Stimulated activated CD8-positive, alpha-beta memory T cell treated with anti-CD3 and anti-CD28 coated beads, Interleukin-4, amount 100 ng/mL, for 4 hours (primary cell): ENCODE data around the gene ARL13A.
"Not testable (repeated sequence)": the region's sequence is repeated elsewhere in the genome, so short reads cannot be mapped to it uniquely, and the experiment has no call there.

Experiments
- DNase-seq, 2 donors: peaks; one replicate each; pipeline ENCODE4 v3.0.0-alpha.2; 2020; ENCODE audit warnings: low read depth in 2 of 2, low spot score in 1 of 2

The ARL13A gene

DNA sequence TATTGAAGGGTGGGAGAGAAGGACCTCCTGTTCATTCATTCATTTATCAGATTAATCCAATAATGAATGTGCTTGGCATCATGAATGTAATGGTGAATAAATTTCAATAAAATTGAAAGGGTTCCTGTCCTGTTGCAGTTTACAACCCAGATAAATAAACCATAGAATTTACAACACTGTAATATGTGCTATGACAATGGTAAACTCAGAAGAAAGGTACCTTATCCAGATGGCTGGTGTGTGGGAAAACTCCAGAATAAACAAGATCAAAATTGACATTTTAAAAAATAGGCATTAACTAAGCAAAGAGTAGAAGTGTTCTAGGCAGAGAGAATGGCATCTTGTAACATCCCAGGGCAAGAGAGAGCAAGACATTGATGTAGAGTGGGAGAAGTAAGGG, 15.3 kb downstream of the ARL13A start:
- no peak for DNase-seq

DNA sequence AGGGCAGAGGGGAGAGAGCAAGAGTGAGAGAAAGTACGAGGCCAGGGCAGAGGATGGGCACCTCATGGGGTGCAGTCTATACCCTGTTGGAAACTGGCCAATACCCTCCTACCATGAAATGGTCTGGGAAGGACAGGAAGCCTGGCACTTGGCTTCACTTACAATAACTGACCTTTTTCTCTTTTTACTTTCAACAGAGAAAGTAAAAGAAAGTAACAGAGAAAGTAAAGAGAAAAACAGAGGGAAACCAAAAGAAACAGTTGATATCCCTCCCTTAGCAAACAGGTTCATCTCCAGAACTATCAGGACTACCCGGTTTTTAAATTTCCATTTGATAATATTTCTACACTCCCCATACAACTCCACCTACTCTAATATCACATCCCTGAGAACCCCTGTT, 20.6 kb downstream of the ARL13A start:
- no peak for DNase-seq

DNA sequence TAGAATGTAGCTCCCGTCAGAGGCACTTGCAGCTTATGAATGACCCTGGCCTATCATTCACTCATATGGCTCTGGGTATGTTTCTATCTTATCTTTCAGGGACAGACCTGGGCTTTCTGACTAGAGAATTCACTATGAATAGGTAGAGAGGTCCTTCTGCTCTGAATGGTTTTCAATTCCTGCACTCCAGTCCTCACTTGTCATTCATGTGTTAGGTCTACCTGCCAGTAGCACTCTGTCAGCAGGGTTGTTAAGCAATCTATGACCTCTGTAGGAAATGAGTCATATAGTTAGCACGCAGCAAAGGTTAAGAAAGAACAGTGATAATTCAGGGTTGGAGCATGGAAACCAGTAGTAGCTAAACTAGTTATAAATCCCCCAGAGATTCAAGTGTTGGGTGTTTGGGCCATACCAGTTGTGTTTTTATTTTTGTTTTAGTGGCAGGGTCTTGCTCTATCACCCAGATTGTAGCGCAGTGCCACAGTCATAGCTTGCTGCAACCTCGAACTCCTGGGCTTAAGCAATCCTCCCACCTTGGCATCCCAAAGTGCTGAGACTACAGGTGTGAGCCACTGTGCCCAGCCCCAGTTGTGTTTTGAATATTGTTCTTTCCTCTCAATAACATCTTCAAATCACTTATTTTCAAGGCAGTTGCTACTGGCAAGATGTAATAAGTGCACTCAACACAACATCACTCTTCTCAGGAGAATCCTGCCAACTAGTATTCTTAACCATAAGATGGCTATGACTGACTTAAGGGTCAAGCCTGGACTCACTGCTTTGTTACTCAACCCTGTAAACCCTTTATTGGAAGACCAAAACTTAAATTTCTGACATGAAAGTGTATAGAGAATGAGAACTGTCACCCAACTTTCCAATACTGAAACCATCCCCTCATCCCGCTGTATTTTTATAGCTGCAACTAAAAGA, 25.1 kb downstream of the ARL13A start:
- no peak for DNase-seq

DNA sequence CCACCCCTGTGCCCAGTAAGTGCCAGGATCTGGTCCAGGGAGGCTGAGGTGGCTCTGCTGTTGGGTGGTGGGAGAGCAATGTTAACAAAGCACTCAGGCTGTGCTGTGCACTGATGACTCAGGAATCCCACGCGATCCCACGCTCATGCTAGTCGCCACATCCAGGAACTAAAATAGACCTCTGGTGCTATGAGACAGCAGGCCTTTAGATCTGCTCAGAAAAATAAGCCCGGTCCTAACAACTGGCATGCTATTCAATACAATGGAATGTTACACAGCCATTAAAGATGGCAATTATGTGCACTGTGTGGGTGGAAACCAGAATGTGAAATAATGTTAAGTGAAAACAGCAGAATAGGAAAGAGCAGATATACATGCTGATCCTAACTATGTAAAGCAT, 26.0 kb downstream of the ARL13A start:
- no peak for DNase-seq

DNA sequence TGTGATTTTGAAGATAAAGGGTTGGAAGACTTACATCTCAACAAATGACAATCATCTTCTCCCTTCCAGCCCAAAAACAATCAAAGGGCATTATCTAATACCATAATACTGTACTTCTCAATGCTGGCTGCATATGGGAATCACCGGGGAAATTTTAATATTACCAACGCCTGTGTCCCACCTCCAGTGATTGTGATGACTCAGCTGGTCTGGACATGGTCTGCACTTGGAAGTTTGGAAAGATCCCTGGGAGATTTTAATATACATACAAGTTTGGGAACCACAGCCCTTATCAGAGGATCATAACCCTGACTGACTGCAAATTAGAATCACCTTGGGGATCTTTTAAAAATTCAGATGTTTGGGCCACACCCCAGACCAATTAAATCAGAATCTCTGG, 29.9 kb downstream of the ARL13A start:
- no peak for DNase-seq

DNA sequence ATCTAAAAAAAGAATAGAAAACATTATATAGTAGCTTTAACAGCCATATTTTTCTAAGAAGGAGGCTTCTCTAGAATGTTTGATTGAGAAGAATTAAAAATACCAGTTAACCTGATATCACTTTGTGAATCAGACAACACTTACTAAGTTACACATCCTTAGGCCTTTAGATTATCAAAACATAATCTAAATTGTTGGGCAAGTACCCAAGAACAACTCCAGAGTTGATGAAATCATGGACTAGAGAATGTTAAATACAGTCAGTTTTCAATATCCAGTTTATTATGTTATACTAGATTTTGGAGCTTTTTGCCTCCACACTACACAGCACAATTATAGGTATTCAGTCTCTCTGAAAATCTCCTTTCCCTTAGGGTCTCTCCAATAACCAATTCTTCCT, 39.6 kb downstream of the ARL13A start:
- DNase-seq, result no peak

DNA sequence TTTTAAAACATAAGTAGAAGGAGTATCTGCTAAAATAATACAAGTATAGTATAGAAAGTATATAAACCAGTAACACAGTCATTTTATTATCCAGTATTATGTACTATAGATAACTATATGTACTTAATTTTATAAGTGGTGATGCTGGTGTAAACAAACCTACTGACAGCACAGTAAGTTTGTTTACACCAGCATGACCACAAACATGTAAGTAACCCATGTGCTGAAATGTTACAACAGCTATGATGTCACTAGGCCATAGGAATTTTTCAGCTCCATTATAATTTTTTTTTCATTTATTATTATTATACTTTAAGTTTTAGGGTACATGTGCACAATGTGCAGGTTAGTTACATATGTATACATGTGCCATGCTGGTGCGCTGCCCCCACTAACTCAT, 42.5 kb downstream of the ARL13A start:
- not testable (repeated sequence) for DNase-seq

- no peak for DNase-seq
Observed at GRCh38 chrX:101022020-101022419, 52.5 kb downstream of the ARL13A start.

DNA sequence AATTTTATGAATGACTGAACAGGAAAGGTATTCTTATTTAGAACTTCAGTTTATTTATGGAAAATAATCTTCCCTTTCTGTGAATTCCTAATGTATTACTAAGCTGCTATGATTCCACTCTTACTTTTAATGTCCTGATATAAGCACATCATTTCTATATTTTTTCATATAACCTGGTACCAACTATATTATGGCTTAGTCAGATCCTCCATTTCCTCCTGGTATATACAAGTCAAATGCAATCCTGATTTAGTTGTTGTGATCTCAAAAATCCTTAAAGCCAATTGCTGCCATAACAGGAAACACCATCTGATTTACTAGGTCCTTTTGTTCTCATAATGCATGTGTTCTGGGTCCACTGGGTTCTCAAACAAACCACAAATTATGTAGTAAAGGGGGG, 55.6 kb downstream of the ARL13A start:
- DNase-seq, result no peak

- no peak for DNase-seq
Observed at GRCh38 chrX:101028562-101028961, 59.1 kb downstream of the ARL13A start.

- DNase-seq, result no peak
Observed at GRCh38 chrX:101029665-101030064, 60.2 kb downstream of the ARL13A start.

DNA sequence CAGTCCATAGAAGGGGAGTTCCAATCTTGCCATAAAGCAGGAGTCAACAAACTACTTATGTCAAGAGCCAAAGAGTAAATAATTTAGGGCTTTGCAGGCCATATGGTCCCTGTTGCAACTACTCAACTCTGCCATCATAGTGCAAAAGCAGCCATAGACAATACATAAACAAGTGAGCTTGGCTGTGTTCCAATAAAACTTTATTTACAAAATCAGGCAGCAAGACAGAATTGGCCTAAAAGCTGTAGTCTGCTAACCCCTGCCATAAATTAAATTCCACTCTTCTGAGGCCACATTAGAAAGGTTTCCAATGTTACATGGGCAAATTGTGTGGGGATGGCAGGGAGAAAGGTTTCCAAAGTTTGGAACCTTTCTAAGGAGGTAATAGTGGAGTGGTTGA, 67.7 kb downstream of the ARL13A start:
- DNase-seq, result no peak

DNA sequence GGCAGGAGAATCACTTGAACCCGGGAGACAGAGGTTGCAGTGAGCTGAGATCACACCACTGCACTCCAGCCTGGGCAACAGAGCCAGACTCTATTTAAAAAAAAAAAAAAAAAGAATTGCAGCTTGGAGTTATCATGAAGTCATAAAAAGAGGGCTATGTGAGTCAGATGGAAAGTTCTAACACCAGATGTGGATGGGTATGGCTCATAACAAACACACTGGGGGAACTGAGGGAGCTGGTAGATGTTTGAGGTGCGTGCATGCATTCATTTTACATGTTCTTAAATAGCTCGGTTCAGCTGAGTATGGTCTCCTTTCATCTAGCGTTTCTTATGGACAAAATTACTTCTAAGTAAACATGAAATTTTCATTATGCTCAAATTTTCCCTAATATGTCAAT, 70.7 kb downstream of the ARL13A start:
- DNase-seq, result no peak
